GM12865 (cell line): ENCODE data around the gene TMEM132D.

Experiments
- DNase-seq: peaks from one replicate; pipeline ENCODE4 v3.0.0; 2010; ENCODE audit warnings: low read depth
- H3K4me3 ChIP-seq: 2 replicates; pipeline ENCODE4 v1.5.1; 2011; ENCODE audit warnings: mild to moderate bottlenecking, low read depth, low read length, control low read depth
- TF ChIP-seq, protein P1 (sequence below): IDR thresholded peaks from 2 replicates; pipeline ENCODE4 v1.5.1; 2011; ENCODE audit warnings: low read length, control low read depth, low read depth, inconsistent platforms; ENCODE audit not compliant: insufficient read depth; ENCODE audit errors: missing control alignments

TMEM132D gene

DNA sequence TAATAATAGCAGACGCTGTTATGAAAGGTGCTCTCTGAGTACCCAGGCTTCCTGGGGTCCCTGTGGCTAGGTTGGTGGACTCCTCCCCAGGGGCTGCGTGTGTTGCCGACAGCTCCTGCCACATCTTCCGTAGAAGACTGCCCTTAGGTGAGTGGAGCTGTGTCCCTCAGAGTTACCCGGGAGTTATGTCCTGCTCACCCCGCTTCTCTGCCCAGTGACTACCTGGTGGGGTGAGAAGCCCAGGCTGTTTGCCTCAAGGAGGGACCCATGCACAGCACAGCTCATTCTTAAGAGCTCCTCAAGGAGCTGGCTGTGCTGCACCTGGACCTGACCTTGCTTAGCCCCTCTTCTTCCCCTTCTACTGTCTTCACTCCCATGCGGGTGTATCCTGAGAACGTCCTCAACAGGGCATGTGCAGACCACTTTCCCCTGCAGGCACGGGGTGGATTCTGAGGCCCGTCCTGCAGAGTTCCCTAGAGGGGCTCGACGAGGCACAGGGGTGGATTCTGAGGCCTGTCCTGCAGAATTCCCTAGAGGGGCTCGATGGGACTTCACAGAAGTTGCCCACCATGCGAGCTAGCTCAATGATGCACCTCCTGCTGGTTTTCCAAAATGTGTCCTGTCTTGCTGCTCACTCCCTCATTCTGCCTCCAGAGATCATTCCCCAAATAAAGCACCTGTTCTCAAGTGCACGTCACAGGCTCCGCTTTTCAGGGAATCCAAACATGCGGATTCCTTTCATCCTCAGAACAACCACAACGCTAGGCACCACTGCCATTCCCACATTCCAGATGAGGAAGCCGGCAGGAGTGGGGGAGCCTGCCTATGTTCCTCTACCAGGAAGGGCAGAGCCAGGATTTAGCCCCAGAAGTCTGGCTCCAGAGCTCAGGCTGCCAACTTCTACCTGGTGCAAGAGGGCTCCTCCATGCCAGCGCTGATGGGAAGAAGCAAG, 818.7 kb downstream of the TMEM132D start:
- TF ChIP-seq, protein P1, sequence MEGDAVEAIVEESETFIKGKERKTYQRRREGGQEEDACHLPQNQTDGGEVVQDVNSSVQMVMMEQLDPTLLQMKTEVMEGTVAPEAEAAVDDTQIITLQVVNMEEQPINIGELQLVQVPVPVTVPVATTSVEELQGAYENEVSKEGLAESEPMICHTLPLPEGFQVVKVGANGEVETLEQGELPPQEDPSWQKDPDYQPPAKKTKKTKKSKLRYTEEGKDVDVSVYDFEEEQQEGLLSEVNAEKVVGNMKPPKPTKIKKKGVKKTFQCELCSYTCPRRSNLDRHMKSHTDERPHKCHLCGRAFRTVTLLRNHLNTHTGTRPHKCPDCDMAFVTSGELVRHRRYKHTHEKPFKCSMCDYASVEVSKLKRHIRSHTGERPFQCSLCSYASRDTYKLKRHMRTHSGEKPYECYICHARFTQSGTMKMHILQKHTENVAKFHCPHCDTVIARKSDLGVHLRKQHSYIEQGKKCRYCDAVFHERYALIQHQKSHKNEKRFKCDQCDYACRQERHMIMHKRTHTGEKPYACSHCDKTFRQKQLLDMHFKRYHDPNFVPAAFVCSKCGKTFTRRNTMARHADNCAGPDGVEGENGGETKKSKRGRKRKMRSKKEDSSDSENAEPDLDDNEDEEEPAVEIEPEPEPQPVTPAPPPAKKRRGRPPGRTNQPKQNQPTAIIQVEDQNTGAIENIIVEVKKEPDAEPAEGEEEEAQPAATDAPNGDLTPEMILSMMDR, result no peak
- H3K4me3 ChIP-seq, result no peak overlapping the region
- no peak for DNase-seq

- H3K4me3 ChIP-seq, result no peak overlapping the region
- no peak for DNase-seq
- TF ChIP-seq, protein P1, result no peak
These were observed 820.5 kb downstream of the TMEM132D start for GRCh38 chr12:129083121-129083840.

DNA sequence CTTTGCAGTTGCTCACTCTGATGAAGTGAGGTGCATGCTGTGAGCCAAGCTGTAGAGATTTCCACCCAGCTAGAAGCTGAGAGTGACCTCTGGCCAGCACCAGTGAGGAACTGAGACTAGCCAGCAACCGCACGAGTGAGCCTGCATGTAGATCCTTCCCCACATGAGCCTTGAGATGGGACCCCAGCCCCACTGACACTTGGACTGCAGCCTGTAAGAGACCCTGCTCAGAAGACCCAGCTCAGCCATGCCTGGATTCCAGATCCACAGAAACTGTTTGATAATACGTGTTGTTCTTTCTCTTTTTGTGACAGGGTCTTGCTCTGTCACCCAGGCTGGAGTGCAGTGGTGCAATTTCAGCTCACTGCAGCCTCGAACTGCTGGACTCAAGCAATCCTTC, 821.4 kb downstream of the TMEM132D start:
- H3K4me3 ChIP-seq, result no peak overlapping the region
- no peak for DNase-seq
- TF ChIP-seq, protein P1, result no peak

- no peak for DNase-seq
- H3K4me3 ChIP-seq, result no peak overlapping the region
- TF ChIP-seq, protein P1, result no peak
These were observed 822.0 kb downstream of the TMEM132D start for GRCh38 chr12:129081755-129082250.

DNA sequence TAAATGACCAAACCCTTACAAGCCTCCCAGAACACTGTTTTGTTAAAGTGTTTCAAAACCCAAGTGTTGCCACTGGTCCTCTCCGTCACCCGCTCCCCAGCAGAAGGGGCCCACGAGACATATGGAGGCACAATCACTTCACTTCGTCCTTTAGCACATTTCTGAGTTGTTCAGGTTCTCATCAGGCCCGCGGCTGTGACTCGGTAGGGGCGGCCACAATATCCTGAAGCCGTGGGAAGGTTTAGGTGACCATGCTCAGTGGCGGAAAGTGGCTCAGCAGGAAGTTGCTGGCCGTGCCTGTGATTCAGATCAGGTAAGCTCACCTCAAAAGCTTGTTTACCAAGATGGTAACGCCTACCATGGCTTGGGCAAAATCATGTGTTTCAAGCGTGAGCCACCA, 823.0 kb downstream of the TMEM132D start:
- DNase-seq, result no peak
- no peak overlapping the region for H3K4me3 ChIP-seq
- TF ChIP-seq, protein P1, result no peak

DNA sequence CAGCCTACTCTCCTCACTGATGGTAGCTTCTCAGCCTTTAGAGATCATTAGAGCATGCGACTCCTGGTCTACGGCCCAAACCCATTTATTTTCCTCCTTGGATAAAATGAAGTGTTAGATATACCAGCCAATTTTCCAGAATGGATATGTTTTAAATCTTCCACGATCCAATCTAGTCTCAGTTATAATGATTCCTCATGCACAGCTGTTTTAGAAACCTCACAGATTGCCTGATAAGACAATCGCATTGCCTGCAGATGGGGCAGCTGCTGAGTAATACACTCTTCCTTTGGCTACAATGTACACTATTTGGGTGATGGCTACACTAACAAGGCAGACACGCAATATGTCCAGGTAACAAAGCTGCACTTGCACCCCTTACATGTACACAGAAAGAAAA, 823.4 kb downstream of the TMEM132D start:
- TF ChIP-seq, protein P1, result no peak
- no peak overlapping the region for H3K4me3 ChIP-seq
- no peak for DNase-seq
